GM10248 (cell line): ENCODE results near the gene FADS1.

Experiments used
- CTCF ChIA-PET: fragments of 300-600 bp; sonication (Branson Sonifier 250); formaldehyde crosslinking; extraction: SDS; loops from one replicate; lab custom pipeline; 2021; ENCODE audit warnings: antibody characterized with exemption; lab: Yijun Ruan, JAX
- POLR2A ChIA-PET: fragments of 350-650 bp; sonication (Branson Sonifier 250); formaldehyde crosslinking; extraction: SDS; loops from one replicate; lab custom pipeline; 2020; ENCODE audit warnings: antibody characterized with exemption; lab: Yijun Ruan, JAX
- DNase-seq: peaks from one replicate; pipeline ENCODE4 v3.0.0; 2012; ENCODE audit errors: extremely low spot score
- TF ChIP-seq, protein P1 (sequence below): IDR thresholded peaks from 2 replicates; pipeline ENCODE4 v1.5.1; 2012; ENCODE audit warnings: mild to moderate bottlenecking, low read depth; ENCODE audit errors: extremely low read depth, missing control alignments, control extremely low read depth

Gene FADS1

DNA sequence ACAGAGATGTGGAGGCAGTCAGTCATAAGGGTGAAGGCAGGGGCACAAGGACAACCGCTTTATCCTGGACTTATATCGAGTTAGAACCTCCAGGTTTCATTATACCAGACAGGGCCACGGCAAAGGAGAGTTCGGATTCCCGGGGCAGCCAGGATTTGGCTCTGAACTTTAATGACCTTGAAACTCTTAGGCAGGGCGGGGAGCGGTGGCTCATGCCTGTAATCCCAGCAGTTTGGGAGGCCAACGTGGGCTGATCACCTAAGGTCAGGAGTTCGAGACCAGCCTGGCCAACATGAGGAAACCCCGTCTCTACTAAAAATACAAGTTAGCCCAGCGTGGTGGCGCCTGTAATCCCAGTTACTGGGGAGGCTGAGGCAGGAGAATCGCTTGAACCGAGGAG, 65.4 kb downstream of the FADS1 start:
- ChIA-PET CTCF (interaction anchor here (1.0 to 6.6 kb wide), 9 partner anchors 12 to 147 kb away, joined by 3 to 91 read pairs (median 4); partner anchors contain the start of genes FEN1 and TMEM258), POLR2A (no interaction called here)
- DNase-seq: no peak
- TF ChIP-seq, protein P1, sequence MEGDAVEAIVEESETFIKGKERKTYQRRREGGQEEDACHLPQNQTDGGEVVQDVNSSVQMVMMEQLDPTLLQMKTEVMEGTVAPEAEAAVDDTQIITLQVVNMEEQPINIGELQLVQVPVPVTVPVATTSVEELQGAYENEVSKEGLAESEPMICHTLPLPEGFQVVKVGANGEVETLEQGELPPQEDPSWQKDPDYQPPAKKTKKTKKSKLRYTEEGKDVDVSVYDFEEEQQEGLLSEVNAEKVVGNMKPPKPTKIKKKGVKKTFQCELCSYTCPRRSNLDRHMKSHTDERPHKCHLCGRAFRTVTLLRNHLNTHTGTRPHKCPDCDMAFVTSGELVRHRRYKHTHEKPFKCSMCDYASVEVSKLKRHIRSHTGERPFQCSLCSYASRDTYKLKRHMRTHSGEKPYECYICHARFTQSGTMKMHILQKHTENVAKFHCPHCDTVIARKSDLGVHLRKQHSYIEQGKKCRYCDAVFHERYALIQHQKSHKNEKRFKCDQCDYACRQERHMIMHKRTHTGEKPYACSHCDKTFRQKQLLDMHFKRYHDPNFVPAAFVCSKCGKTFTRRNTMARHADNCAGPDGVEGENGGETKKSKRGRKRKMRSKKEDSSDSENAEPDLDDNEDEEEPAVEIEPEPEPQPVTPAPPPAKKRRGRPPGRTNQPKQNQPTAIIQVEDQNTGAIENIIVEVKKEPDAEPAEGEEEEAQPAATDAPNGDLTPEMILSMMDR: no peak

DNA sequence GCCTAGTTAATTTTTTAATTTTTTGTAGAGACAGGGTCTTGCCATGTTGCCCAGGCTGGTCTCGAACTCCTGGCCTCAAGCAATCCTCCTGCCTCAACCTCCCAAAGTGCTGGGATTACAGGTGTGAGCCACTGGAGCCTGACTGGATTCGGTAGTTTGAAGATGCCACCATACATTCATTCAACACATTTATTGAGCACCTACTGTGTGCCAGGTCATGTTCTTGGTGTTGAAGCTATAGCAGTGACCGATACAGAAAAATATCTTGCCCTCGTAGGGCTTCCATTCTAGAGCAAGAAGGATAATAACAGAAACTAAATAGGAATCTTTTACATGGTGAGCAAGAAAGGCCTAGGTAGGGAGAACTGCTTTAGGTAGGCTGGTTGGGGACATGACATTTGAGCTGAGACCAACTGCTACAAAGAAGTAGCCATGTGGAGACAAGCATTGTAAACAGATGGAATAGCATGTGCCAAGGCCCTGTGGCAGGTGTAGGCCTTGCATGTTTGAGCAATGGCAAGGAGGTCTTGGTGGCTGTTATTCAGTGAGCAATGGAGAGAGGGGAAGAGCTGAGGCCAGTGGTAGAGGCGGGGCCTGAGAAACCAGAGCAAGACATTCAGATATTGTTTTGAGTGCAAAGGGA, 66.1 kb downstream of the FADS1 start:
- TF ChIP-seq, protein P1: no peak
- ChIA-PET POLR2A (no interaction called here), CTCF (interaction anchor here (1.0 to 6.6 kb wide), 10 partner anchors 11 to 148 kb away, joined by 3 to 91 read pairs (median 4); partner anchors contain the start of genes FEN1 and TMEM258)
- no peak for DNase-seq
